ENCODE data around the gene DISP3. TPM values are rescaled to one million over a fixed set of nuclear protein-coding genes. Genes with fewer than 3 reads are reported as not detected.

The DISP3 gene
- total RNA-seq, 4 donors from 2014 or later: not detected

DNA sequence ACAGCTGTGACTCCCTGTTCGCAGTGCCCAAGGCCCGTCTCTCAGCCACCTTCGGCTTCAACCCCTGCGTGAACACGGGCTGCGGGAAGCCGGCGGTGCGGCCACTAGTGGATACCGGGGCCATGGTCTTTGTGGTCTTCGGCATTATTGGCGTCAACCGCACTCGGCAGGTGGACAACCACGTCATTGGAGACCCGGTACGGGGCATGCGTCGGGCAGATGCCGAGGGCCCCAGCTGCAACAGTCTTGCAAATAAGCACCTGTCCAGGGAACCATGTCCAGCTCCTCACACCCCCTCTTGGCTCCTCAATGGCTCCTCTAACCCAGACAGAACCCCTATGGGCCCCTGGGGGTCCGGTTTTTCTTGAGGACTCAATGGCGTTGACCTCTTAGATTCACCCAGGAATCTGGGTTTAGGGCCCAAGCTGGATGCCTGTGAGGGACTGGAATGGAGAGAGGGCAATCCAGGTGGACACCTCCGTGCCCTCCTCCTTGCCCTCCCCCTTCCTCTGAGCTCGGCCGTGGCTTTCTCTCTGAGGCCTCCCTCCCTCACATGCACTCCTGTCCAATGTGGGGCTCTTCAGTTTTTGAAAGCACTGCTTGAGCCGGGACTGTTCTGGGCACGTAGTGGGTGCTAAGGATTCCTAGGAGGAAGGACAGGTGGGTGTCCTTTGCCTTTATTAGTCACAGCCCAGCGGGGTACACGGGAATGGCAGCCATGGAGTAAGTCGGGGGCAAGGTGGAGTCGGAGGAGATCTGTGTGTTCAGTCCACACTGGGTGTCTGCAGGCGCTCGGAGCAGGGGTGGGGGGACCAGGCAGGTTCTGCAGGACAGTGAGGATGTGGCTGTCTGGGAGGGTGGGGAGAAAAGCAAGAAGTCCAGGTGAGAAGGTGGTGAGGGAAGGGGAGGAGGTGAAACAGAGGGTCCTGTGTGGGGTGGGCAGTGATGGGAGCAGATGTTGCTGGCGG lies 51.1 kb downstream of the DISP3 start:
- no peak for DNase-seq
- no peaks in the 10 kb centered on the region for H3K9me3 ChIP-seq
- no peak overlapping the region for H3K4me3 ChIP-seq (replicated peaks in 1 of 3)
- TF ChIP-seq, protein P1, sequence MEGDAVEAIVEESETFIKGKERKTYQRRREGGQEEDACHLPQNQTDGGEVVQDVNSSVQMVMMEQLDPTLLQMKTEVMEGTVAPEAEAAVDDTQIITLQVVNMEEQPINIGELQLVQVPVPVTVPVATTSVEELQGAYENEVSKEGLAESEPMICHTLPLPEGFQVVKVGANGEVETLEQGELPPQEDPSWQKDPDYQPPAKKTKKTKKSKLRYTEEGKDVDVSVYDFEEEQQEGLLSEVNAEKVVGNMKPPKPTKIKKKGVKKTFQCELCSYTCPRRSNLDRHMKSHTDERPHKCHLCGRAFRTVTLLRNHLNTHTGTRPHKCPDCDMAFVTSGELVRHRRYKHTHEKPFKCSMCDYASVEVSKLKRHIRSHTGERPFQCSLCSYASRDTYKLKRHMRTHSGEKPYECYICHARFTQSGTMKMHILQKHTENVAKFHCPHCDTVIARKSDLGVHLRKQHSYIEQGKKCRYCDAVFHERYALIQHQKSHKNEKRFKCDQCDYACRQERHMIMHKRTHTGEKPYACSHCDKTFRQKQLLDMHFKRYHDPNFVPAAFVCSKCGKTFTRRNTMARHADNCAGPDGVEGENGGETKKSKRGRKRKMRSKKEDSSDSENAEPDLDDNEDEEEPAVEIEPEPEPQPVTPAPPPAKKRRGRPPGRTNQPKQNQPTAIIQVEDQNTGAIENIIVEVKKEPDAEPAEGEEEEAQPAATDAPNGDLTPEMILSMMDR (IDR thresholded peaks at IDR 0.05): no peak
- no peak for TF ChIP-seq POLR2A (IDR thresholded peaks at IDR 0.05)
- intact Hi-C loops (cut with DNase I): no loop called here
- no peaks in the 10 kb centered on the region for H3K27me3 ChIP-seq
- H3K27ac ChIP-seq: no peak overlapping the region
- H3K4me1 ChIP-seq: no peaks in the 10 kb centered on the region
- H3K36me3 ChIP-seq: no peaks in the 10 kb centered on the region
- 81 to 83% methylated on average over 32 to 33 of the region's 34 CpGs for WGBS, 2 donors

DNA sequence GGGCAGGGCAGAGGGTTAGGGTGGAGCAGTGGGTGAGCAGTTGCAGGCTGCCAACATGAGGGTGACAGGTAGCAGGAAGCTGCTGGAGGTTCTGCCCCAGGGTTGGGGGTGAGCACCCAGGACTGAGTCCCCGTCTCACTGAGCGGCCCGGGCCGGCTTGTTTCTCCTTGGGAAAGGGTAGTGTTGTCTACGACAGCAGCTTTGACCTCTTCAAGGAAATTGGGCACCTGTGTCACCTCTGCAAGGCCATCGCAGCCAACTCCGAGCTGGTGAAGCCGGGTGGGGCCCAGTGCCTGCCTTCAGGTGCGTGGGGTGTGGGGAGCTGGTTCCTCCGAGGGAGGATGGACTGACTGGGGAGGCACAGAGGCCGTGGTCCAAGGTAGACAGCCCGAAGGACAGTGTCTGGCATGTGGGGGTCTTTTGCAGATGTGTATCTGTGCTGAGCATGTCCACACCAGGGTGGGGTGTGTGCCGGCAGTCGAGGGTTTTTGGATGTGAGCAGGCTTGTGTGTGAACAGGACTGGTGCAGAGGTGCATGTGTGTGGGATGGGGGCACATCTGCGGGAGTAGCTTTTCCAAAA lies 51.9 kb downstream of the DISP3 start:
- intact Hi-C loops (cut with DNase I): no loop called here
- 74 to 76% methylated on average over 9 to 11 of the region's 15 CpGs for WGBS, 2 donors

DNA sequence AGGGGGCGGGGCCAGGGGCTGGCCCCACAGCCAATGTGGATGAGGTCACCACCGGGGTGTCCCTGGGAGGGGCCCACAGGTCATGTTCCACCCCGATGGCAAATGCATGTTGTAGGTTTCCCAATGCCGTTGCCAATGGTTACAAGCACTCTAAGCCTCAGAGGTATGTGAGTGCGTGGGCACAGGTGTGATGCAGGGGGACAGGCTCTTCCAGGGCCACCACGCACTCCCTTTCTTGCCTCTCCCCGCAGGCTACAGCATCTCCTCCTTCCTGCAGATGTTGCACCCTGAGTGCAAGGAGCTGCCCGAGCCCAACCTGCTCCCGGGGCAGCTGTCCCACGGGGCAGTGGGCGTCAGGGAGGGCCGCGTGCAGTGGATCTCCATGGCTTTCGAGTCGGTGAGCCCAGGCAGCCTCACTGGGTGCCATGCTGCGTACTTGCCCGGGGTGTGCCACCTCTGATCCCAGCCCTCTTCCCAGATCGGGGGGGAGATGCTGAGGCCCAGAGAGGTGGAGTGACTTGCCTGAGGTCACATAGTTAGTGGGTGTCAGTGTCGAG lies 52.4 kb downstream of the DISP3 start:
- TF ChIP-seq, protein P1 (IDR thresholded peaks at IDR 0.05): no peak
- TF ChIP-seq POLR2A (IDR thresholded peaks at IDR 0.05): no peak
- no peaks in the 10 kb centered on the region for H3K27me3 ChIP-seq
- no peak for DNase-seq
- H3K9me3 ChIP-seq: no peaks in the 10 kb centered on the region
- WGBS, 2 donors: 58 to 64% methylated on average over 16 to 17 of the region's 19 CpGs
- H3K4me1 ChIP-seq: no peaks in the 10 kb centered on the region
- no peaks in the 10 kb centered on the region for H3K36me3 ChIP-seq
- intact Hi-C loops (cut with DNase I): no loop called here
- no peak overlapping the region for H3K27ac ChIP-seq
- H3K4me3 ChIP-seq (replicated peaks in 1 of 3): no peak overlapping the region

More for the DNA sequence above, 51.9 kb downstream of the DISP3 start:
- H3K9me3 ChIP-seq: no peaks in the 10 kb centered on the region
- no peaks in the 10 kb centered on the region for H3K27me3 ChIP-seq
- no peak overlapping the region for H3K27ac ChIP-seq
- DNase-seq: no peak
- no peaks in the 10 kb centered on the region for H3K36me3 ChIP-seq
- H3K4me1 ChIP-seq: no peaks in the 10 kb centered on the region
- H3K4me3 ChIP-seq (replicated peaks in 1 of 3): no peak overlapping the region
- TF ChIP-seq, protein P1 (IDR thresholded peaks at IDR 0.05): no peak
- TF ChIP-seq POLR2A (IDR thresholded peaks at IDR 0.05): no peak

DNA sequence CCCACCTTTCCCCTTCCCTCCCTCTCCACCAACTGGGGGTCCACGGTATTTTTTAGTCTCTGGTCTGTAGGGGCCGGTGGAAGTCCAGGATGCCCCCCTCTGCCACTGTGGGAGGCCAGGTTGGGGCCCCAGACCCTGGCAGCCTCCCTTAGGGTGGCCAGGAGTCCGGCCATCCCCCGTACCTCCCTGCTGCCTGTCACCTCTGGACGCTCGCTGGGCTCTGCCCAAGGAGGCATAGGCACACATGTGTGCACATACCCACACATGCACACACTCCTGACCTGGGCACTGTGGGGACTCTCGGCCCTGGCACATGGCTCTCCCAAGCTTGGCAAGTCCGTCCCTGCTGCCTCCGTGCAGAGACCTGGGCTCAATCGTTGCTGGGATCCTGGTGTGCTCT lies 53.0 kb downstream of the DISP3 start:
- intact Hi-C loops (cut with DNase I): no loop called here
- H3K4me1 ChIP-seq: no peaks in the 10 kb centered on the region
- no peak for TF ChIP-seq POLR2A (IDR thresholded peaks at IDR 0.05)
- TF ChIP-seq, protein P1 (IDR thresholded peaks at IDR 0.05): no peak
- H3K36me3 ChIP-seq: no peaks in the 10 kb centered on the region
- H3K9me3 ChIP-seq: no peaks in the 10 kb centered on the region
- DNase-seq: no peak
- H3K27me3 ChIP-seq: no peaks in the 10 kb centered on the region
- H3K27ac ChIP-seq: no peak overlapping the region
- 88% methylated on average over 6 to 8 of the region's 10 CpGs for WGBS, 2 donors
- H3K4me3 ChIP-seq (replicated peaks in 1 of 3): no peak overlapping the region

Measured in thyroid gland (tissue), 4 donors.